HG03066 (cell line): Measurements from ENCODE around the gene MAGEA11.
"Not testable (repeated sequence)": the region's sequence is repeated elsewhere in the genome, so short reads cannot be mapped to it uniquely, and the experiment has no call there.

ENCODE experiments used
- ATAC-seq: cut with Tn5 transposase; IDR thresholded peaks from one replicate; pipeline ENCODE4 v1.9.1; 2021; ENCODE audit warnings: low read depth; ENCODE audit not compliant: unreplicated experiment

MAGEA11 gene

GRCh38 chrX:149717803-149718202 is 5.9 kb downstream of the MAGEA11 start:
- ATAC-seq: no peak

- ATAC-seq: no peak
These were observed 6.9 kb downstream of the MAGEA11 start for GRCh38 chrX:149718757-149719156.

- ATAC-seq: no peak
These were observed 8.3 kb downstream of the MAGEA11 start for GRCh38 chrX:149720021-149720689.

GRCh38 chrX:149721241-149721640 is 9.4 kb downstream of the MAGEA11 start:
- not testable (repeated sequence) for ATAC-seq

- no peak for ATAC-seq
These were observed 9.9 kb downstream of the MAGEA11 start for GRCh38 chrX:149721778-149722177.

GRCh38 chrX:149723583-149724118 is 11.8 kb downstream of the MAGEA11 start:
- ATAC-seq: not testable (repeated sequence)

GRCh38 chrX:149727308-149727707 is 15.4 kb downstream of the MAGEA11 start:
- ATAC-seq: not testable (repeated sequence)

GRCh38 chrX:149742269-149742668 is 30.4 kb downstream of the MAGEA11 start:
- not testable (repeated sequence) for ATAC-seq

- ATAC-seq: not testable (repeated sequence)
These were observed 34.6 kb downstream of the MAGEA11 start for GRCh38 chrX:149746390-149747007.

GRCh38 chrX:149757206-149758067 is 45.6 kb downstream of the MAGEA11 start:
- no peak for ATAC-seq

- ATAC-seq: no peak
These were observed 46.3 kb downstream of the MAGEA11 start for GRCh38 chrX:149758068-149758714.

- not testable (repeated sequence) for ATAC-seq
These were observed 46.8 kb downstream of the MAGEA11 start for GRCh38 chrX:149758715-149759078.

- ATAC-seq: no peak
These were observed 48.0 kb downstream of the MAGEA11 start for GRCh38 chrX:149759824-149760223.

GRCh38 chrX:149760965-149761364 is 49.1 kb downstream of the MAGEA11 start:
- no peak for ATAC-seq

GRCh38 chrX:149761858-149762674 is 50.2 kb downstream of the MAGEA11 start:
- ATAC-seq: not testable (repeated sequence)

- ATAC-seq: no peak
These were observed 51.1 kb downstream of the MAGEA11 start for GRCh38 chrX:149762696-149763614.
